Esophagus muscularis mucosa (tissue), 4 donors: ENCODE data around the gene TMEM130. TPM values are rescaled to one million over a fixed set of nuclear protein-coding genes. Genes with fewer than 3 reads are reported as not detected.

ENCODE experiments used
- DNase-seq: peaks from one replicate; pipeline ENCODE4 v3.0.0-alpha.2; 2017; ENCODE audit errors: extremely low spot score
- H3K27ac ChIP-seq, 4 donors: fragments of 200-600 bp; sonication (generic); replicated peaks in 1 of 4; 1 replicate in 3 of 4; 2 replicates in 1 of 4; pipeline ENCODE4 v1.5.1; 2016 to 2019; ENCODE audit warnings: mild to moderate bottlenecking in 1 of 4
- H3K27me3 ChIP-seq, 4 donors: fragments of 200-600 bp; sonication (generic); one replicate each; pipeline versions ENCODE4 v1.5.1 to v1.6.0; 2016 to 2019
- H3K36me3 ChIP-seq, 4 donors: fragments of 200-600 bp; sonication (generic); one replicate each; pipeline ENCODE4 v1.5.1; 2016 to 2019
- H3K4me1 ChIP-seq, 4 donors: fragments of 200-600 bp; sonication (generic); one replicate each; pipeline ENCODE4 v1.5.1; 2016 to 2019
- H3K4me3 ChIP-seq, 4 donors: fragments of 200-600 bp; sonication (generic); 1 replicate in 2 of 4; 2 replicates in 2 of 4; pipeline ENCODE4 v1.5.1; 2016 to 2019; ENCODE audit warnings: mild to moderate bottlenecking in 4 of 4, moderate library complexity in 1 of 4
- H3K9me3 ChIP-seq, 4 donors: fragments of 200-600 bp; sonication (generic); 1 replicate in 3 of 4; 2 replicates in 1 of 4; pipeline ENCODE4 v1.5.1; 2016 to 2019
- CTCF ChIP-seq, 3 experiments: fragments of 200-600 bp in 2 of 3; fragments of 450-650 bp in 1 of 3; sonication (generic) in 2 of 3; IDR thresholded peaks; one replicate each; pipeline ENCODE4 v1.5.1; 2017 to 2019; ENCODE audit warnings: antibody characterized with exemption in 3 of 3, mild to moderate bottlenecking in 2 of 3, moderate library complexity in 1 of 3
- EP300 ChIP-seq: sonication (generic); formaldehyde crosslinking; IDR thresholded peaks from one replicate; pipeline ENCODE4 v1.6.1; 2017; ENCODE audit warnings: antibody characterized with exemption
- POLR2A ChIP-seq: fragments of 450-650 bp; IDR thresholded peaks from one replicate; pipeline ENCODE4 v1.6.1; 2017; ENCODE audit warnings: antibody characterized with exemption, moderate library complexity, mild to moderate bottlenecking, low read depth
- POLR2AphosphoS5 ChIP-seq, 2 donors: sonication (generic); formaldehyde crosslinking; IDR thresholded peaks; one replicate each; pipeline ENCODE4 v1.6.1; 2017; ENCODE audit warnings: antibody characterized with exemption in 2 of 2
- WGBS: methylation state at CpG from one replicate; pipeline ENCODE4 v1.1.5; 2018; 5-methylcytosine and 5-hydroxymethylcytosine counted together
- intact Hi-C: fragments of 100-400 bp; cut with DNase I; formaldehyde crosslinking; loops from one replicate; pipeline ENCODE4 v1.15.1; 2023
- total RNA-seq, 4 donors: library from RNA; depleted of rRNA; stranded (reverse); fragments of >200 nt; gene quantifications; one replicate each; pipeline versions ENCODE4 v1.1.0 to v1.2.1, GENCODE V29; 2016

The TMEM130 gene
- total RNA-seq, 4 donors from 2014 or later: 0.57 to 2.3 (median 0.87) TPM

- peaks cover 5 to 13% (median 8%) of the 10 kb centered on the region in 4 donors for H3K4me1 ChIP-seq
- 70% methylated on average over 13 of the region's 14 CpGs for WGBS
- no peak overlapping the region for H3K4me3 ChIP-seq
- peaks cover 0 to 34% (median 3%) of the 10 kb centered on the region in 4 donors for H3K27me3 ChIP-seq
- no peak overlapping the region for H3K27ac ChIP-seq
- no peak for TF ChIP-seq POLR2AphosphoS5 (IDR thresholded peaks at IDR 0.05)
- TF ChIP-seq EP300: no peak
- TF ChIP-seq CTCF (IDR thresholded peaks at IDR 0.05): no peak
- TF ChIP-seq POLR2A: no peak
- no peaks in the 10 kb centered on the region for H3K36me3 ChIP-seq
- H3K9me3 ChIP-seq: no peaks in the 10 kb centered on the region
- DNase-seq: no peak
- intact Hi-C loops: no loop called here
These were observed 4.9 kb downstream of the TMEM130 start for GRCh38 chr7:98864731-98865453.

GRCh38 chr7:98863601-98864000, 6.2 kb downstream of the TMEM130 start:
- Histone ChIP-seq H3K36me3 (no peaks in the 10 kb centered on the region), H3K4me1 (peaks cover 0 to 4% (median 1%) of the 10 kb centered on the region in 4 donors), H3K4me3 (no peak overlapping the region), H3K27ac (no peak overlapping the region), H3K9me3 (no peaks in the 10 kb centered on the region), H3K27me3 (peaks cover 0 to 31% (median 0%) of the 10 kb centered on the region in 4 donors)
- DNase-seq: no peak
- intact Hi-C loops: no loop called here
- TF ChIP-seq EP300: no peak
- no peak for TF ChIP-seq POLR2AphosphoS5 (IDR thresholded peaks at IDR 0.05)
- 93% methylated on average over 2 of the region's 2 CpGs for WGBS

- Histone ChIP-seq H3K4me1 (peaks cover 0 to 4% (median 1%) of the 10 kb centered on the region in 4 donors), H3K27ac (no peak overlapping the region), H3K4me3 (no peak overlapping the region), H3K36me3 (no peaks in the 10 kb centered on the region), H3K9me3 (no peaks in the 10 kb centered on the region), H3K27me3 (peaks cover 0 to 30% (median 0%) of the 10 kb centered on the region in 4 donors)
- WGBS: 96% methylated on average over 29 of the region's 29 CpGs
- intact Hi-C loops: no loop called here
- TF ChIP-seq POLR2AphosphoS5 (IDR thresholded peaks at IDR 0.05) (no peak), EP300 (no peak)
- DNase-seq: no peak
These were observed 6.9 kb downstream of the TMEM130 start for GRCh38 chr7:98862716-98863420.

- intact Hi-C loops: no loop called here
- H3K4me3 ChIP-seq: no peak overlapping the region
- WGBS: 69% methylated on average over 4 of the region's 4 CpGs
- no peaks in the 10 kb centered on the region for H3K9me3 ChIP-seq
- H3K27ac ChIP-seq: no peak overlapping the region
- no peaks in the 10 kb centered on the region for H3K36me3 ChIP-seq
- TF ChIP-seq EP300 (no peak), POLR2AphosphoS5 (IDR thresholded peaks at IDR 0.05) (no peak), CTCF (IDR thresholded peaks at IDR 0.05) (no peak), POLR2A (no peak)
- DNase-seq: no peak
- H3K27me3 ChIP-seq: peaks cover 0 to 25% (median 0%) of the 10 kb centered on the region in 4 donors
- H3K4me1 ChIP-seq: peaks cover 0 to 1% (median 0%) of the 10 kb centered on the region in 4 donors
These were observed 7.6 kb downstream of the TMEM130 start for GRCh38 chr7:98862203-98862602.

GRCh38 chr7:98860071-98860470, 9.7 kb downstream of the TMEM130 start:
- peaks cover 0 to 25% (median 0%) of the 10 kb centered on the region in 4 donors for H3K27me3 ChIP-seq
- TF ChIP-seq POLR2A (no peak), POLR2AphosphoS5 (IDR thresholded peaks at IDR 0.05) (no peak), CTCF (IDR thresholded peaks at IDR 0.05) (no peak)
- no peaks in the 10 kb centered on the region for H3K9me3 ChIP-seq
- WGBS: 78% methylated on average over 12 of the region's 12 CpGs
- H3K36me3 ChIP-seq: no peaks in the 10 kb centered on the region
- H3K27ac ChIP-seq: no peak overlapping the region
- H3K4me1 ChIP-seq: no peaks in the 10 kb centered on the region
- intact Hi-C loops: no loop called here
- no peak for DNase-seq
- no peak overlapping the region for H3K4me3 ChIP-seq
